ENCODE data around the gene SPATA17.

DNA sequence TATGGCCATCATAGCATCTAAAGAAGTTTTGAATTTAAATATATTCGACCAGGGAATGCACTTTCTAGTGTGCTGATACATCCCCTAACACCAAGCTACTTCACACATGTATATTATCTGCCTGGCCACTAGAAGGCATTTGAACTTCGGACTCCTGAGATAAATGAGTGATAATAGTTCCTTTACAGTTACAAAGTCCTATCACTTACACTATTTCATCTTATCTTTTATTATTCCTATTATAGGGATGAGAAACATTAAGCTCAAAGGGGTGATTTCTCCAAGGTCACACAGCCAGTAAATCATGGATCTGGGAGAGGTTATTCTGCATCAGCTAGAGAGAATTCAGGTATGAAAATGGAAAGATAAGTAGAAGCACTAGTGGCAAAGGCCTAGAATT is 40.5 kb upstream of the SPATA17 start:
- no peak for TF ChIP-seq RAD21 (IDR thresholded peaks at IDR 0.05 in 1 of 2, conservative IDR thresholded peaks at IDR 0.05 in 1 of 2; ENCODE audit: low read depth in 2 of 2, low read length in 2 of 2)
- TF ChIP-seq CTCF (IDR thresholded peaks at IDR 0.05; ENCODE audit: control extremely low read depth in 1 of 3, insufficient read depth in 1 of 3, low read depth in 1 of 3, low read length in 3 of 3): no peak

All from H1 (cell line).